GM23248 (cell line): ENCODE results near the gene DKK1. TPM values are rescaled to one million over a fixed set of nuclear protein-coding genes. Genes with fewer than 3 reads are reported as not detected.

Source experiments
- DNase-seq: peaks from one replicate; pipeline ENCODE4 v3.0.0-alpha.2; 2015
- H2AFZ ChIP-seq: fragments of 200-600 bp; sonication (generic); 2 replicates; pipeline ENCODE4 v1.6.1; 2016; ENCODE audit warnings: antibody characterized with exemption
- H3F3A ChIP-seq: fragments of 200-600 bp; sonication (generic); 2 replicates; pipeline ENCODE4 v1.6.1; 2016; ENCODE audit warnings: mild to moderate bottlenecking, antibody characterized with exemption, mixed run types; ENCODE audit not compliant: insufficient read depth
- H3K27ac ChIP-seq: fragments of 200-600 bp; sonication (generic); 2 replicates; pipeline ENCODE4 v1.5.1; 2016; ENCODE audit warnings: mild to moderate bottlenecking
- H3K27me3 ChIP-seq: fragments of 200-600 bp; sonication (generic); replicated peaks from 2 replicates; pipeline ENCODE4 v1.6.1; 2016; ENCODE audit warnings: mild to moderate bottlenecking; ENCODE audit not compliant: insufficient read depth
- H3K36me3 ChIP-seq: fragments of 200-600 bp; sonication (generic); 2 replicates; pipeline ENCODE4 v1.6.1; 2016; ENCODE audit warnings: low read depth, mild to moderate bottlenecking
- H3K4me1 ChIP-seq: fragments of 200-600 bp; sonication (generic); 2 replicates; pipeline ENCODE4 v1.6.1; 2016; ENCODE audit warnings: mild to moderate bottlenecking; ENCODE audit not compliant: insufficient read depth
- H3K4me2 ChIP-seq: fragments of 200-600 bp; sonication (generic); one replicate; pipeline ENCODE4 v1.6.1; 2016; ENCODE audit warnings: mild to moderate bottlenecking; ENCODE audit not compliant: unreplicated experiment
- H3K4me3 ChIP-seq: fragments of 200-600 bp; sonication (generic); 2 replicates; pipeline ENCODE4 v1.5.1; 2016; ENCODE audit warnings: mild to moderate bottlenecking
- H3K79me2 ChIP-seq: fragments of 200-600 bp; sonication (generic); 2 replicates; pipeline ENCODE4 v1.6.1; 2016; ENCODE audit warnings: mild to moderate bottlenecking; ENCODE audit not compliant: insufficient read depth
- H3K9ac ChIP-seq: fragments of 200-600 bp; sonication (generic); 2 replicates; pipeline ENCODE4 v1.6.1; 2016; ENCODE audit warnings: mild to moderate bottlenecking
- H3K9me2 ChIP-seq: fragments of 200-600 bp; sonication (generic); 2 replicates; pipeline ENCODE4 v1.6.1; 2016; ENCODE audit warnings: mixed run types, mild to moderate bottlenecking, moderate library complexity; ENCODE audit not compliant: insufficient read depth
- H3K9me3 ChIP-seq: fragments of 200-600 bp; sonication (generic); one replicate; pipeline ENCODE4 v1.6.1; 2017; ENCODE audit warnings: low read depth
- H4K20me1 ChIP-seq: fragments of 200-600 bp; sonication (generic); 2 replicates; pipeline ENCODE4 v1.6.0; 2016; ENCODE audit not compliant: insufficient read depth
- EZH2 ChIP-seq: fragments of 200-600 bp; sonication (generic); IDR thresholded peaks from 2 replicates; pipeline ENCODE4 v1.6.1; 2018; ENCODE audit warnings: antibody characterized with exemption, mild to moderate bottlenecking; ENCODE audit not compliant: insufficient read depth, poor library complexity, severe bottlenecking
- EZH2phosphoT487 ChIP-seq: fragments of 200-600 bp; sonication (generic); IDR thresholded peaks from 2 replicates; pipeline ENCODE4 v1.6.1; 2018; ENCODE audit warnings: antibody characterized with exemption, moderate library complexity, mild to moderate bottlenecking, low read depth; ENCODE audit not compliant: insufficient read depth
- WGBS, 2 experiments: methylation state at CpG; one replicate each; pipeline ENCODE4 v1.1.6; 2015 to 2017; ENCODE audit warnings: low lambda C conversion rate in 2 of 2, low coverage in 1 of 2; ENCODE audit errors: missing lambda C conversion rate in 2 of 2; 5-methylcytosine and 5-hydroxymethylcytosine counted together
- in situ Hi-C: fragments of 300-500 bp; cut with MboI; formaldehyde crosslinking; loops from 2 replicates; pipeline ENCODE4 v1.15.0; 2020
- polyA plus RNA-seq: library from polyadenylated mRNA; unstranded; fragments of >200 nt; fragmentation: Nextera tagmentation; extraction: Ambion mirVana; gene quantifications from 2 replicates; pipeline ENCODE4 v1.2.1, GENCODE V29; 2016
- total RNA-seq: library from RNA; depleted of rRNA; stranded (reverse); fragments of >200 nt; shearing (Covaris generic); gene quantifications from 2 replicates; pipeline ENCODE4 v1.2.3, GENCODE V29; 2014

The DKK1 gene
- total and polyA plus RNA-seq, 2 experiments from 2014 or later: 558 to 748 TPM

DNA sequence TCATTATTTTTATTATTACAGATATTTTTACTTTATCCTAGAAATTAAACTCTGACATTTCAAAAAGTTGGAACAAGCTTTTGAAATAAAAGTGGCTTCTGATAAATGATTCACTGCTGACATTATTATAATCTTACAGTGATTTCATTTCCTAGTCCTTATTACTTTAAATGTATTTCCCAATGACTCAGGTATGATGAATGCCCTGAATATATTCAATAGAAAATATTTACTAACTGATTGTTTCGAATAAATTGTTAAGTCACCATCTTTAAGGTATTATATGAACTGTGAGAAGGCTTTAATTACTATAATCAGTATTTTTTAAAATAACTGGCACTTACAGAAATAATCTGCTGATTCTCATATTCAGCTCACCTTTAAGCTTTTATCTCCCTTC is 21.6 kb downstream of the DKK1 start:
- Histone ChIP-seq H3K27me3 (no peaks in the 10 kb centered on the region), H4K20me1 (no peaks in the 10 kb centered on the region), H3K4me3 (no peak overlapping the region), H3F3A (peaks cover 8% of the 10 kb centered on the region; the same call in 1 of the 2 replicates), H3K79me2 (no peaks in the 10 kb centered on the region), H3K9me3 (no peaks in the 10 kb centered on the region), H3K27ac (no peak overlapping the region), H2AFZ (no peak overlapping the region), H3K9ac (no peak overlapping the region), H3K36me3 (no peaks in the 10 kb centered on the region), H3K9me2 (no peaks in the 10 kb centered on the region), H3K4me1 (peaks cover 26% of the 10 kb centered on the region), H3K4me2 (peak overlapping the region; percentile 46)
- peak; percentile 38 for DNase-seq
- 3 to 12% methylated on average over 1 of the region's 1 CpG for WGBS, 2 experiments
- TF ChIP-seq EZH2phosphoT487 (no peak), EZH2 (no peak)
- in situ Hi-C loops: no loop called here

DNA sequence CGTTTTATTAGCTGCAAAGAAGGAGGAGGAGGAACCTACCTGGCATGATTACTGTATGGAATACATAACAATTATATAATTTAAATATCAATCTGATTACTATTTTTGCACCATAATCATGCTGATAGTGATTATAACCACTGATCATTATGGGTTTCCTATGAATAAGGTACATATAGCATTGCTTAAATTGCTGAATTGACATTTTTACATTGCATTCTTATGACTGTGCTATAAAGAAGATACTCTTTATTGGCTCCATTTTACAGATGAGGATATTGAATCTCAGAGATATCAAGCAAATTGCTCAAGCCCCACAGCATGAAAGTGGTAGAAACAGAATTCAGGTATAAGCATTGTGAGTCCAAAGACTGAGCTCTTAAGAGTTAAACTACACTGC is 23.1 kb downstream of the DKK1 start:
- WGBS, 2 experiments: 100% methylated on average over 1 of the region's 1 CpG
- H3K4me2 ChIP-seq: no peak overlapping the region
- H3F3A ChIP-seq: peaks cover 8% of the 10 kb centered on the region; the same call in 1 of the 2 replicates

DNA sequence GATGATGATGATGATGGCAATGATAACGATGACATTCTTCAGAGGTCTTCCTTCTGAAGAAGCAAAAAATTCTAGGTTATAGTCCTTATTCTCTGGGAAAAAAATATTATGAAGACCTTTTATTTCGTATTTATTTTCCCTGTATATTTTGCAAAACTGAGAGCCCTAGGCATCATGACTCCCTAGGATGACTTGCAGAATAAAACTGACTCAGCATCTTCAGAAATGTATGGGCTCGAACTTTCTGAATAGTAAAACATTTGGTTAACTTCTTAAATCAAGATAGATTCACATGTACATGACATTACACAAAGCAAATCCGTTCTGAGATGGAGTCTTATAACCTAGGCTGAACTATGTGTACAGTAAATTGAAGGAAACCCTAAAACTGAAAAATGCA is 29.4 kb downstream of the DKK1 start:
- DNase-seq: no peak
- H3F3A ChIP-seq: no peaks in the 10 kb centered on the region
- no peak overlapping the region for H3K4me2 ChIP-seq
- no peaks in the 10 kb centered on the region for H3K79me2 ChIP-seq
- no peak overlapping the region for H2AFZ ChIP-seq
- no peaks in the 10 kb centered on the region for H3K36me3 ChIP-seq
- no peaks in the 10 kb centered on the region for H3K9me3 ChIP-seq
- H3K9me2 ChIP-seq: no peaks in the 10 kb centered on the region
- H3K4me1 ChIP-seq: no peaks in the 10 kb centered on the region
- no peaks in the 10 kb centered on the region for H4K20me1 ChIP-seq
- no peak overlapping the region for H3K27ac ChIP-seq
- no peak overlapping the region for H3K4me3 ChIP-seq
- H3K27me3 ChIP-seq: no peaks in the 10 kb centered on the region
- in situ Hi-C loops: no loop called here
- TF ChIP-seq EZH2 (no peak), EZH2phosphoT487 (no peak)
- H3K9ac ChIP-seq: no peak overlapping the region
- 95 to 98% methylated on average over 4 of the region's 4 CpGs for WGBS, 2 experiments

More for the DNA sequence above, 23.1 kb downstream of the DKK1 start:
- H2AFZ ChIP-seq: no peak overlapping the region
- no peak overlapping the region for H3K4me3 ChIP-seq
- H3K79me2 ChIP-seq: no peaks in the 10 kb centered on the region
- H3K9me2 ChIP-seq: no peaks in the 10 kb centered on the region
- peaks cover 26% of the 10 kb centered on the region for H3K4me1 ChIP-seq
- no peak for DNase-seq
- no peaks in the 10 kb centered on the region for H4K20me1 ChIP-seq
- H3K9ac ChIP-seq: no peak overlapping the region
- in situ Hi-C loops: no loop called here
- no peaks in the 10 kb centered on the region for H3K36me3 ChIP-seq
- no peak overlapping the region for H3K27ac ChIP-seq
- TF ChIP-seq EZH2 (no peak), EZH2phosphoT487 (no peak)
- no peaks in the 10 kb centered on the region for H3K9me3 ChIP-seq
- no peaks in the 10 kb centered on the region for H3K27me3 ChIP-seq

DNA sequence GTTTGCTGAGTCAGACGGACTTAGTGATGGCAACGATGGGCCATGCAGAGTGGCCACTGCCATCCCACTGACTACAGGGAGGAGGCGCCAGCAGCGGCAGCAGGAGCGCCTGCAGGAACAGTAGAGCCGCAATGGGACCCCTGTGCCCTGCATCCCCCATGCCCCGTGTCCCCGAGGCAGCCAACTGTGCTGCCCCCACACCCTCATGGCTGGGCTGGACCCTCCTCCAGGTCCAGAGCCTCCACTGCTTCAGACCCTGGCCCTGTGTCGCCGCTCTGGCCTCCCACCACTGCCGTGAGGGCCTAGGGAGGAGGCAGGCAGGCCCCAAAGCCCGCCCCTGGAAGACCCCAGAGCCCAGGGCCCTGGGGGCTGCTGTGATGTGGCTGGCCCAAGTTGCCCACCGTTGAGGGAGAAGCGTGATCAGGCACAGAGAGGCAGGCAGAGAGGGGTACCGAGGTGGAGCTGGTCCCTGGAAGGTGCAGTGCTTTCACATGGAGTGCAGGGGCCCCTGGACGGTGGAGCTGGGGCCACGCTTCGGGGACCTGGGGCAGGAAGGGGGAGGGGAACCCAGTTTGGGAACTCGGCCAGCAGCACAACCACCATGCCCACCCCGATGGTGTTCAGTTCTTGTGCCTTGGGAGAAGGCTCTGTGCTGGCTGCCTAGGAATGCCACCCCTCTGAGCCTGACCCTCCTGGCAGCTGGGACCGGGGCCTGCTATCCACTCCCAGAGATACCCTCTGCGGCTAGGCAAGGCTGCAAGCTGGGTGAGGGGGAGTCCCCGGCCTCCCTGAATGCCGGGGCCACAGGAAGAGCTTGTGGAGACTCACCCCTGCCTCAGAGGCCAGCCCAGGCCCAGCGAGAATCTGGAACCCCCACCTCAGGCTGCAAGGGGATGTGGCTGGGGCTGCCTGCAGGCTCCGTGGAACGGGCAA is 32.6 kb downstream of the DKK1 start:
- Histone ChIP-seq H3K9me3 (no peaks in the 10 kb centered on the region), H2AFZ (no peak overlapping the region), H3K27me3 (no peaks in the 10 kb centered on the region), H3K4me2 (no peak overlapping the region), H3F3A (no peaks in the 10 kb centered on the region), H3K79me2 (no peaks in the 10 kb centered on the region), H3K9ac (no peak overlapping the region), H3K4me3 (no peak overlapping the region), H3K9me2 (no peaks in the 10 kb centered on the region), H3K36me3 (no peaks in the 10 kb centered on the region), H3K27ac (no peak overlapping the region), H3K4me1 (peaks cover 13% of the 10 kb centered on the region), H4K20me1 (no peaks in the 10 kb centered on the region)
- TF ChIP-seq EZH2phosphoT487 (no peak), EZH2 (no peak)
- in situ Hi-C loops: no loop called here
- WGBS, 2 experiments: 89 to 91% methylated on average over 20 to 26 of the region's 27 CpGs
- no peak for DNase-seq
